ENCODE results near the gene CAPN5.

GRCh38 chr11:77090046-77090372 is 23.2 kb downstream of the CAPN5 start:
- TF ChIP-seq POLR2A (IDR thresholded peaks at IDR 0.05; ENCODE audit: control extremely low read depth in 1 of 2, low read depth in 2 of 2, low read length in 2 of 2) = no peak
- no peak for TF ChIP-seq BCL11A (IDR thresholded peaks at IDR 0.05; ENCODE audit: low read depth in 2 of 2, low read length in 2 of 2)
- TF ChIP-seq, protein P1, sequence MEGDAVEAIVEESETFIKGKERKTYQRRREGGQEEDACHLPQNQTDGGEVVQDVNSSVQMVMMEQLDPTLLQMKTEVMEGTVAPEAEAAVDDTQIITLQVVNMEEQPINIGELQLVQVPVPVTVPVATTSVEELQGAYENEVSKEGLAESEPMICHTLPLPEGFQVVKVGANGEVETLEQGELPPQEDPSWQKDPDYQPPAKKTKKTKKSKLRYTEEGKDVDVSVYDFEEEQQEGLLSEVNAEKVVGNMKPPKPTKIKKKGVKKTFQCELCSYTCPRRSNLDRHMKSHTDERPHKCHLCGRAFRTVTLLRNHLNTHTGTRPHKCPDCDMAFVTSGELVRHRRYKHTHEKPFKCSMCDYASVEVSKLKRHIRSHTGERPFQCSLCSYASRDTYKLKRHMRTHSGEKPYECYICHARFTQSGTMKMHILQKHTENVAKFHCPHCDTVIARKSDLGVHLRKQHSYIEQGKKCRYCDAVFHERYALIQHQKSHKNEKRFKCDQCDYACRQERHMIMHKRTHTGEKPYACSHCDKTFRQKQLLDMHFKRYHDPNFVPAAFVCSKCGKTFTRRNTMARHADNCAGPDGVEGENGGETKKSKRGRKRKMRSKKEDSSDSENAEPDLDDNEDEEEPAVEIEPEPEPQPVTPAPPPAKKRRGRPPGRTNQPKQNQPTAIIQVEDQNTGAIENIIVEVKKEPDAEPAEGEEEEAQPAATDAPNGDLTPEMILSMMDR (IDR thresholded peaks at IDR 0.05; ENCODE audit: control extremely low read depth in 1 of 3, insufficient read depth in 1 of 3, low read depth in 1 of 3, low read length in 3 of 3) = no peak
- no peak for TF ChIP-seq EZH2 (IDR thresholded peaks at IDR 0.05; ENCODE audit: low read depth, low read length, severe bottlenecking)
